Spleen (tissue), 11 donors: ENCODE measurements around the gene DPM2. TPM values are rescaled to one million over a fixed set of nuclear protein-coding genes. Genes with fewer than 3 reads are reported as not detected.

Experiments used
- DNase-seq: peaks from one replicate; pipeline ENCODE4 v3.0.0-alpha.2; 2020
- H3K27ac ChIP-seq, 8 donors: fragments of 200-600 bp; sonication (generic) in 7 of 8; 1 replicate in 4 of 8; 2 replicates in 4 of 8; pipeline versions ENCODE4 v1.5.0 to v1.8.0; 2016 to 2021; ENCODE audit warnings: inconsistent platforms in 4 of 8, mild to moderate bottlenecking in 4 of 8, moderate library complexity in 1 of 8
- H3K27me3 ChIP-seq, 7 donors: fragments of 200-600 bp; sonication (generic) in 6 of 7; replicated peaks in 1 of 7; 1 replicate in 4 of 7; 2 replicates in 3 of 7; pipeline versions ENCODE4 v1.5.0 to v1.8.0; 2016 to 2021; ENCODE audit warnings: inconsistent platforms in 3 of 7, mild to moderate bottlenecking in 1 of 7
- H3K36me3 ChIP-seq, 6 donors: fragments of 200-600 bp; sonication (generic) in 5 of 6; 1 replicate in 4 of 6; 2 replicates in 2 of 6; pipeline versions ENCODE4 v1.5.0 to v1.8.0; 2016 to 2021; ENCODE audit warnings: inconsistent platforms in 2 of 6
- H3K4me1 ChIP-seq, 6 donors: fragments of 200-600 bp; sonication (generic) in 5 of 6; 1 replicate in 3 of 6; 2 replicates in 3 of 6; pipeline versions ENCODE4 v1.5.0 to v1.8.0; 2016 to 2021; ENCODE audit warnings: inconsistent platforms in 3 of 6
- H3K4me3 ChIP-seq, 8 donors: fragments of 200-600 bp; sonication (generic) in 7 of 8; 1 replicate in 4 of 8; 2 replicates in 4 of 8; pipeline versions ENCODE4 v1.5.0 to v1.8.0; 2016 to 2021; ENCODE audit warnings: inconsistent platforms in 4 of 8, mild to moderate bottlenecking in 4 of 8, moderate library complexity in 2 of 8
- H3K9me3 ChIP-seq, 8 donors: fragments of 200-600 bp; sonication (generic) in 7 of 8; 1 replicate in 4 of 8; 2 replicates in 4 of 8; pipeline versions ENCODE4 v1.5.0 to v1.8.0; 2016 to 2021; ENCODE audit warnings: inconsistent platforms in 4 of 8
- POLR2AphosphoS5 ChIP-seq, 3 donors: sonication (generic); formaldehyde crosslinking; IDR thresholded peaks; one replicate each; pipeline ENCODE4 v1.5.1; 2017; ENCODE audit warnings: antibody characterized with exemption in 3 of 3
- WGBS, 5 donors: extraction: QIAGEN DNeasy Blood & Tissue Kit in 3 of 5; methylation state at CpG; one replicate each; pipeline versions ENCODE4 v1.1.5 to v1.1.7; 2013 to 2018; 5-methylcytosine and 5-hydroxymethylcytosine counted together
- intact Hi-C: fragments of 100-400 bp; cut with DNase I; formaldehyde crosslinking; loops from one replicate; pipeline ENCODE4 v1.15.0; 2023; ENCODE audit warnings: low total_unique reads
- polyA plus RNA-seq, 3 donors: library from polyadenylated mRNA; stranded (reverse); fragments of 200-250 nt; gene quantifications; one replicate each; pipeline ENCODE4 v1.2.1, GENCODE V29; 2013
- total RNA-seq, 7 donors: library from RNA; depleted of rRNA in 3 of 7; stranded (reverse); fragments of >200 nt in 3 of 7; fragmentation: NEBNext Ultra II Directional in 4 of 7; extraction: Animal tissue kit (Norgen Biotek cat#: 25700) in 4 of 7; gene quantifications; one replicate each; pipeline versions ENCODE4 v1.1.0 to v1.2.1, GENCODE V29; 2016 to 2021
- TF ChIP-seq, protein P1 (sequence below), 11 experiments: fragments of 200-600 bp in 7 of 11; fragments of 450-650 bp in 4 of 11; sonication (generic) in 4 of 11; IDR thresholded peaks in 8 of 11; conservative IDR thresholded peaks in 3 of 11; 1 replicate in 7 of 11; 2 replicates in 4 of 11; pipeline versions ENCODE4 v1.4.0 to v1.8.0; 2016 to 2021; ENCODE audit warnings: antibody characterized with exemption in 11 of 11, inconsistent platforms in 4 of 11, mild to moderate bottlenecking in 1 of 11
- donor health status: healthy with polysubstance abuse.
- donor health status: DM: no; HTN: no; CAD: no; lungs with moderate emphysema.
- donor health status: DM: no; HTN: no; CAD: no.
- donor health status: Bipolar disorder and iron deficiency.
- donor health status: healthy.
- donor health status: DM: no; HTN: no; CAD: no.
- donor health status: DM: yes; HTN: yes; CAD: no.

Gene DPM2
- total and polyA plus RNA-seq, 10 donors, result 19.5 to 33.8 (median 25.4) TPM

DNA sequence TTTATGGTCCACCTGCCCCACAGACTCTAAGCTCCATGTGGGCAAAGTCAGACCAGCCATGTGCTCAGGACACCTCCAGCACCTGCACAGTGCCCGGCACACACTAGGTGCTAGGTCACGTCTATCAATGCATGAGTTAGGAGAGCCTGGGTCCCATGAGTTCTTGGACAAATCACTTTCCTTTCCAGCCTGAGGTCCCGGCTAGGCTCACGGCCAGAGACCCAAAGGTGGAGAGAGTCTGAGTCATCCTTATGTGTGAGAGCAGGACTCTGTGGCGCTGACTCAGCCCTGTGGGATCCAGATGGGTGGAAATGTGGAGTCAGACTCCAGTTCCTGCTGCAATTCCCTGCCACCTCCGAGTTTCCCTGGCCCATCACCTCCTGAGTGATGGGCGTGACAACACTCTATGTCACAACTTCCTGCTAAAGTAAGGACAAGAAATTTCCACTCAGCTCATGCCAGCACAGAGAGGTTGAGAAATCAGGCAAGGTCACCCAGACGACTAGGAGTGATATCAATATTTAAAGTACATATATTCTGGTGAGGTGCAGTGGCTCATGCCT, 18.3 kb downstream of the DPM2 start:
- Histone ChIP-seq H3K27me3 (peaks cover 0 to 16% (median 5%) of the 10 kb centered on the region in 7 donors), H3K4me3 (no peak overlapping the region), H3K36me3 (peaks cover 0 to 8% (median 0%) of the 10 kb centered on the region in 6 donors), H3K9me3 (no peaks in the 10 kb centered on the region), H3K4me1 (peaks cover 53 to 83% (median 69%) of the 10 kb centered on the region in 6 donors), H3K27ac (peak overlapping the region in 7 of 8 donors; percentile 15 to 91 (median 87))
- peak in 2 of 3 donors; percentile 74 to 79 for TF ChIP-seq POLR2AphosphoS5 (IDR thresholded peaks at IDR 0.05)
- TF ChIP-seq, protein P1, sequence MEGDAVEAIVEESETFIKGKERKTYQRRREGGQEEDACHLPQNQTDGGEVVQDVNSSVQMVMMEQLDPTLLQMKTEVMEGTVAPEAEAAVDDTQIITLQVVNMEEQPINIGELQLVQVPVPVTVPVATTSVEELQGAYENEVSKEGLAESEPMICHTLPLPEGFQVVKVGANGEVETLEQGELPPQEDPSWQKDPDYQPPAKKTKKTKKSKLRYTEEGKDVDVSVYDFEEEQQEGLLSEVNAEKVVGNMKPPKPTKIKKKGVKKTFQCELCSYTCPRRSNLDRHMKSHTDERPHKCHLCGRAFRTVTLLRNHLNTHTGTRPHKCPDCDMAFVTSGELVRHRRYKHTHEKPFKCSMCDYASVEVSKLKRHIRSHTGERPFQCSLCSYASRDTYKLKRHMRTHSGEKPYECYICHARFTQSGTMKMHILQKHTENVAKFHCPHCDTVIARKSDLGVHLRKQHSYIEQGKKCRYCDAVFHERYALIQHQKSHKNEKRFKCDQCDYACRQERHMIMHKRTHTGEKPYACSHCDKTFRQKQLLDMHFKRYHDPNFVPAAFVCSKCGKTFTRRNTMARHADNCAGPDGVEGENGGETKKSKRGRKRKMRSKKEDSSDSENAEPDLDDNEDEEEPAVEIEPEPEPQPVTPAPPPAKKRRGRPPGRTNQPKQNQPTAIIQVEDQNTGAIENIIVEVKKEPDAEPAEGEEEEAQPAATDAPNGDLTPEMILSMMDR (IDR thresholded peaks at IDR 0.05 in 8 of 11, conservative IDR thresholded peaks at IDR 0.05 in 3 of 11), result no peak
- WGBS, 5 donors, result 41 to 63% (median 52%) methylated on average over 7 to 8 of the region's 8 CpGs
- intact Hi-C loops, result no loop called here
- no peak for DNase-seq

DNA sequence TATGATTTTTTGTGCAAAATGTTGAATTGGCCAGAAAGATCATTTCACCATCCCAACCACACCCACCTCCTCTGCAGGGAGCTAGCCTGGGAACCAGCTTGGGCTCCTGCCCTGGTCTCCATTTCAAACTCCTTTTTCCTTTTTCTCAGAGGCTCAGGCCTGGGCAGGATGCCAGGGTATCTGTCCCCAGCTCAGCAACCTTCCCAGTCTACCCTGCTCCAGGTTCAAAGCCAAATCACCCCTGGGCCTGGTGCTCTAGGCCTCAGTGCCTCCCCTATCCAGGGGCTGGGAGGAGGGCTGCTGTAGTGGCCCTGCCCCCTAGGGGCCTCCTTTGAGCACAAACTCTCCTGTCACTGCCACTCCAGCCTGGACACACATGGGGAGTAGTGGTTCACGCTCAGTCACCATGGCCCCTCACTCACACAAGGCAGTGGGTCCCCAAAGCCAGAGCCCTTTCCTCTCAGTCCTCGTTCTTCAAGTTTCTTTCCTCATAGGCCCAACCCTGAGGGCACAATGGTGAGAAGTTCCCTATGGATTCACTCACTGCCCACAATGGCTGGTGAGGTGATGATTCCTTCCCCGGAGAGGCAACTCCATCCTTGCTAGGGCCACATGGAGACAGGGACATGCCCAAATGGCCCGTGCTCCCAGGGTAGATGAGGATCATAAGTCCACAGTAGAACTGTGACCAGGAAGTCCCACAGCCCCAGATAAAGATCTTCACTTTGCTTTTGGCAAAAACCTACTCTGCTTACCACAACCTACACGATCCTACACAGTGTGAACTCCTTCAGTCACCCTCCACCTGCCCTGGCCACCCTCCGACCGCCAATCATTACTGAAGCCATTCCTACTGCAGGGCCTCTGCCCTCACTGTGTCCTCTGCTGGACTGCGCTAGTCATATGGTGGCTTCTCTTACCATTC, 19.2 kb downstream of the DPM2 start:
- H3K4me3 ChIP-seq, result no peak overlapping the region
- DNase-seq, result no peak
- peak overlapping the region; percentile 15 to 91 (median 86) for H3K27ac ChIP-seq
- no peaks in the 10 kb centered on the region for H3K9me3 ChIP-seq
- TF ChIP-seq, protein P1 (IDR thresholded peaks at IDR 0.05 in 8 of 11, conservative IDR thresholded peaks at IDR 0.05 in 3 of 11), result peak in 5 of 11 experiments; percentile 8 to 41 (median 24)
- no peak for TF ChIP-seq POLR2AphosphoS5 (IDR thresholded peaks at IDR 0.05)
- peaks cover 0 to 17% (median 4%) of the 10 kb centered on the region in 6 donors for H3K36me3 ChIP-seq
- H3K27me3 ChIP-seq, result peaks cover 0 to 16% (median 5%) of the 10 kb centered on the region in 7 donors
- peaks cover 53 to 89% (median 76%) of the 10 kb centered on the region in 6 donors for H3K4me1 ChIP-seq
- 77 to 84% (median 81%) methylated on average over 8 of the region's 8 CpGs for WGBS, 5 donors
- intact Hi-C loops, result no loop called here

DNA sequence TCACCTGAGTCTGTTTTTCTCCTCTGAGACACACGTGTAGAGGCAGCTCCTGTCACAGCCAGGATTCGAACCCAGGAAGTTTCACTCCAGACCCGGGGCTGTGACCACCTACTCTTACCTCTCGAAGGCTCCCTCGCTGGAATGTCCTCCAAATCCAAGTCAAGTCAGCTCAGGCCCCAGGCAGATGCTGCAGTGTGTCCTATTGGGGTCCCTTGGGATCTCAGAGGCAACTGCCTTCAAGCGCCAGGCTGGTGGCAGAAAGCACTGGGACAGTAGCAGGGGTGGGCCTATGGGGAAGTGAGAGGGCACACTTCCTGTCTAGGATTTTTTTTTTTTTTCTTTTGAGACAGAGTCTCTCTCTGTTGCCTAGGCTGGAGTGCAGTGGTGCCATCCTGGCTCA, 20.1 kb downstream of the DPM2 start:
- H3K27me3 ChIP-seq, result peaks cover 0 to 10% (median 5%) of the 10 kb centered on the region in 7 donors
- DNase-seq, result peak; percentile 86
- H3K4me1 ChIP-seq, result peaks cover 53 to 97% (median 84%) of the 10 kb centered on the region in 6 donors
- 41 to 50% (median 45%) methylated on average over 6 of the region's 6 CpGs for WGBS, 5 donors
- no peaks in the 10 kb centered on the region for H3K9me3 ChIP-seq
- peaks cover 0 to 26% (median 11%) of the 10 kb centered on the region in 6 donors for H3K36me3 ChIP-seq
- intact Hi-C loops, result no loop called here
- peak overlapping the region in 3 of 8 donors; percentile 75 to 94 (median 77) for H3K4me3 ChIP-seq
- H3K27ac ChIP-seq, result peak overlapping the region; percentile 28 to 91 (median 86)
- TF ChIP-seq, protein P1 (IDR thresholded peaks at IDR 0.05 in 8 of 11, conservative IDR thresholded peaks at IDR 0.05 in 3 of 11), result no peak
- peak in 2 of 3 donors; percentile 21 to 37 for TF ChIP-seq POLR2AphosphoS5 (IDR thresholded peaks at IDR 0.05)
